Mucosa of rectum (tissue), 2 donors: ENCODE data around the gene PIH1D2.

Experiments
- H3K27ac ChIP-seq, 2 donors: one replicate each; pipeline ENCODE4 v1.7.0; 2013; ENCODE audit warnings: inconsistent platforms in 2 of 2, low read depth in 2 of 2, low read length in 2 of 2
- H3K27me3 ChIP-seq, 2 donors: one replicate each; pipeline ENCODE4 v1.7.0; 2013; ENCODE audit warnings: low read length in 2 of 2; ENCODE audit not compliant: control insufficient read depth in 2 of 2, insufficient read depth in 2 of 2
- H3K36me3 ChIP-seq, 2 donors: one replicate each; pipeline ENCODE4 v1.7.0; 2013; ENCODE audit warnings: low read length in 2 of 2; ENCODE audit not compliant: control insufficient read depth in 2 of 2, insufficient read depth in 2 of 2
- H3K4me1 ChIP-seq, 2 donors: one replicate each; pipeline ENCODE4 v1.7.0; 2013; ENCODE audit warnings: low read length in 2 of 2, mild to moderate bottlenecking in 1 of 2; ENCODE audit not compliant: control insufficient read depth in 2 of 2, insufficient read depth in 2 of 2
- H3K4me3 ChIP-seq, 2 donors: one replicate each; pipeline ENCODE4 v1.7.0; 2013; ENCODE audit warnings: low read length in 2 of 2
- H3K9ac ChIP-seq, 2 donors: one replicate each; pipeline ENCODE4 v1.7.0; 2013; ENCODE audit warnings: low read length in 2 of 2, low read depth in 1 of 2, mild to moderate bottlenecking in 1 of 2
- H3K9me3 ChIP-seq, 2 donors: one replicate each; pipeline ENCODE4 v1.7.0; 2013; ENCODE audit warnings: low read length in 2 of 2; ENCODE audit not compliant: control insufficient read depth in 2 of 2
- donor health status: healthy.
- donor health status: Normal muscosa, but diverticular disease.

Gene PIH1D2

GRCh38 chr11:112073941-112074811 is at the start of gene PIH1D2, which contains the start of gene NKAPD1:
Gene PIH1D2, minus strand, starts transcription at chr11:112074017. Its CDS starts 843 bp downstream, at chr11:112073174.
Gene NKAPD1, plus strand, starts transcription at chr11:112074299. Its CDS starts 1,276 bp downstream, at chr11:112075575.
- peaks cover 6% of the 10 kb centered on the region in 2 donors for H3K4me1 ChIP-seq
- H3K9ac ChIP-seq = peak within 1 kb of the TSS; percentile 87 to 90
- peaks cover 7 to 19% of the 10 kb centered on the region in 2 donors for H3K36me3 ChIP-seq
- peak within 1 kb of the TSS; percentile 90 to 92 for H3K27ac ChIP-seq
- no peaks in the 10 kb centered on the region for H3K9me3 ChIP-seq
- H3K27me3 ChIP-seq = no peaks in the 10 kb centered on the region
- peak within 1 kb of the TSS; percentile 92 to 95 for H3K4me3 ChIP-seq

DNA sequence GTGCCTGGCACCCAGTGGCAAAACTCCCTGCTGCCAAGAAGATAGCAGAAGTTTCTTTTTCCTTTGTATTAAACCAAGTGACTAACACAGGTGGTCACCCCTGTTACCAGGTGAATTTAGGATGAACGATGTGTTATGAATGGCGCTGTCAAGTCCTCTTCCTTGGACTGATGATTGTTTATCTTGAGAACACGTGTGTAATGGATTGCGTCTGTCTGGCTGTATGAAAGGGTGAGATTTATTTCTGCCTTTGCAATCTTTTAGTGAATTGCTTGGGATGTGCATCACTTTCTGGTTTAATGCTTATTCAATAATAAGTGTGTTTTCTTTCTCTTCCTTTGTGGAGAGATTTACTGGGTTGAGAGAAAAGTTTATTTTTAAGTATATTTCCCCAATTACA is 49.3 kb upstream of the PIH1D2 start:
- no peak overlapping the region for H3K27ac ChIP-seq
- peaks cover 0 to under 1% of the 10 kb centered on the region in 2 donors for H3K4me1 ChIP-seq
- H3K4me3 ChIP-seq = no peak overlapping the region
- H3K9me3 ChIP-seq = no peaks in the 10 kb centered on the region
- H3K36me3 ChIP-seq = peaks cover 0 to 2% of the 10 kb centered on the region in 2 donors
- H3K9ac ChIP-seq = no peak overlapping the region
- H3K27me3 ChIP-seq = no peaks in the 10 kb centered on the region

- Histone ChIP-seq H3K9me3 (no peaks in the 10 kb centered on the region), H3K27me3 (no peaks in the 10 kb centered on the region), H3K9ac (no peak overlapping the region), H3K4me1 (no peaks in the 10 kb centered on the region), H3K27ac (no peak overlapping the region), H3K36me3 (peaks cover 0 to 2% of the 10 kb centered on the region in 2 donors), H3K4me3 (no peak overlapping the region)
These were observed 48.3 kb upstream of the PIH1D2 start for GRCh38 chr11:112121981-112122615.

GRCh38 chr11:112118176-112118575 is 44.4 kb upstream of the PIH1D2 start:
- Histone ChIP-seq H3K4me3 (no peak overlapping the region), H3K27me3 (no peaks in the 10 kb centered on the region), H3K27ac (no peak overlapping the region), H3K9me3 (no peaks in the 10 kb centered on the region), H3K9ac (no peak overlapping the region), H3K36me3 (peaks cover 0 to 2% of the 10 kb centered on the region in 2 donors), H3K4me1 (peaks cover 0 to 4% of the 10 kb centered on the region in 2 donors)

DNA sequence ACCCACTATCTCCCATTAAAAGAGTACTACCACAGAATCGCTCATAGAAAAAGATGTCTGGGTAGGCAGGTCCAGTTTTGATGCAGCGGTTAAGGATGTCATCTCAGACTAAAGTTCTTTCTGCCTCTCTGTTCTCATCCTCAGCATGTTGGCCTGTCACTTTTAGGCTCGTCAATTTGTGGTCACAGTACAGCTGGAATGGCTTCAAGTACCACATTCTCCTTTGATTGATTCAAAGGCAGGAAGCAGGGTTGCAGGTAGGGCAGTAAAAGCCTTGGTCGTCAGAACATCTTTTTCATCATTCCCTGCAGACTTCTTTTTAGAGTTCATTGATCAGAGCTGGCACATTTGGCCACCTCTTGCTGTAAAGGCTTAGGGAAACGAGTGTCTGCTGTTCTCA is 41.6 kb upstream of the PIH1D2 start:
- no peak overlapping the region for H3K4me3 ChIP-seq
- no peaks in the 10 kb centered on the region for H3K36me3 ChIP-seq
- H3K9me3 ChIP-seq = no peaks in the 10 kb centered on the region
- H3K27ac ChIP-seq = no peak overlapping the region
- peaks cover 0 to 4% of the 10 kb centered on the region in 2 donors for H3K4me1 ChIP-seq
- no peak overlapping the region for H3K9ac ChIP-seq
- no peaks in the 10 kb centered on the region for H3K27me3 ChIP-seq

DNA sequence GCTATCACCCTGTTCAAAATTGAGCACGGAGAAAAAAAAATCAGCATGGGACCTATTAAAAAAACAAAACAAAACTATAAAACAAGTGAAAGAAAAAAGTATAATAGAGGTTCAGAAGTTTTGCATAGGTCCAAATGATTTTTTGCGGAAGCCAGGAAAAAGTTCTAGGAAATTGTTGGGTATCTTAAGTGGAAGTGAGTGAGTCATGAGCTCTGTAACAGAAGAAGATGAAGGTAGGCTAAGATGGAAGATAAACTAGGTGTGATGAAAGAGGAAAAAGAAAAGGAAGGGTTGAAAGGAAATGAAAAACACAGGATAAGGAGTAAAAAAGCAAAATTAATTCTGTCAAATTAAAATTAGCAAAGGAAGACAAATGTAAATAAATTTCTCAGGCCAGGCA is 40.6 kb upstream of the PIH1D2 start:
- H3K4me1 ChIP-seq = peaks cover 0 to 4% of the 10 kb centered on the region in 2 donors

DNA sequence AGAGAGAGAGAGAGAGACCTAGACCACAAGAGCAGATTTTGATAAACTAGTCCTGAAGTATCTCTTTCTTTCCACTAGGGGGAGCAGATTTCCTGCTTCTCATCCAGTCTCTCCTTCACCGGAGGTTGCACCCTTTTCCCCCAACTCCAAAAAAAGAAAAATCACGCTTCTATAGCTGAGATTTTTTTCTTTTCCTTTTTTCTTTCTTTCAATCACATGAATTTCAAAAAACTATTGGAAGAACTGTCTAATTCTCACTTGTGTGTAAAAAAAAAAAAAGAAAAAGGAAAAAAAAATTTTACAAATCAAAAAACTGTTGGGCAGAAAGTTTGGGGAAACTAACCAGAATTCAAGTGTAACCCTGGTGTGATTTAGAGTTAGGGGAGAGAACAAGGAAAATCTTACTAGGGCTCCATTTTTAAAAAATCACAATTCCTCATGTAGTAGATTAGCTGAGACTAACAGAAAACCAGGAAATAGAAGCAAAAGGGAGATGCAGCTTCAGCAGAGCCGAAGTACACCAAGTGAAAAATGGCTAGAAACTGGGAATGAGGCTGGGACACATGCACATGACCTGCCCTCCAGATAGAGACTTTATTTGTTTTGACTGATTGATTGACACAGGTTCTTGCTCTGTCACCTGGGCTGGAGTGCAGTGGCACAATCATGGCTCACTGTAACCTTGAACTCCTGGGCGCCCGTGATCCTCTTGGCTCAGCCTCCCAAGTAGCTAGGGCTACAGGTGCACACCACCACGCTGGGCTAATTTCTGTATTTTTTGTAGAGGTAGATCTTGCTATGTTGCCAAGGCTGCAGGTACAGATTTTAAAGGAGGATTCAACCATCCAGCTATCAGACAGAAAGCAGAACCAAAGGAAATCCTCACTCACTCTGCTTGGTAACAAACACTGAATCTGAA is 40.0 kb upstream of the PIH1D2 start:
- Histone ChIP-seq H3K4me3 (peak overlapping the region in 1 of 2 donors; percentile 20), H3K4me1 (peaks cover 0 to 4% of the 10 kb centered on the region in 2 donors), H3K27ac (no peak overlapping the region), H3K27me3 (no peaks in the 10 kb centered on the region), H3K9ac (no peak overlapping the region), H3K9me3 (no peaks in the 10 kb centered on the region), H3K36me3 (no peaks in the 10 kb centered on the region)

More for the DNA sequence above, 40.6 kb upstream of the PIH1D2 start:
- no peak overlapping the region for H3K27ac ChIP-seq
- no peaks in the 10 kb centered on the region for H3K9me3 ChIP-seq
- H3K9ac ChIP-seq = no peak overlapping the region
- no peak overlapping the region for H3K4me3 ChIP-seq
- no peaks in the 10 kb centered on the region for H3K27me3 ChIP-seq
- no peaks in the 10 kb centered on the region for H3K36me3 ChIP-seq

DNA sequence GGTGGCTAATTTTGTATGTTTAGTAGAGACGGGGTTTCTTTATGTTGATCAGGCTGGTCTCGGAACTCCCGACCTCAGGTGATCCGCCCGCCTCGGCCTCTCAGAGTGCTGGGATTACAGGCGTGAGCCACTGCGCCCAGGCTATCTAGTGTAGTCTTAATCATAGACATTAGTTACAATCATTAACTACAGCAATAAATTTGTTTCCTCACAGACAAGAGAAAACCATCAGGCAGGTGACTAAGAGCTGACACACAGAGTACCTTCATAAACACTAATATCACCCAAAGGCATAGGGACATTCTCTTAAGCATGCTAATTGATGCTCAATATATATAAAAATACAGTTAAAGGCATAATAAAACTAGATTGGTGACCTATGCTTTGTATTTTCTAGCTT is 32.3 kb upstream of the PIH1D2 start:
- Histone ChIP-seq H3K9me3 (no peaks in the 10 kb centered on the region), H3K27ac (no peak overlapping the region), H3K4me1 (no peaks in the 10 kb centered on the region), H3K27me3 (no peaks in the 10 kb centered on the region), H3K9ac (no peak overlapping the region), H3K4me3 (no peak overlapping the region), H3K36me3 (peaks cover 0 to 6% of the 10 kb centered on the region in 2 donors)

- Histone ChIP-seq H3K4me1 (no peaks in the 10 kb centered on the region), H3K4me3 (no peak overlapping the region), H3K27me3 (no peaks in the 10 kb centered on the region), H3K9me3 (no peaks in the 10 kb centered on the region), H3K36me3 (peaks cover 0 to 8% of the 10 kb centered on the region in 2 donors), H3K9ac (no peak overlapping the region), H3K27ac (no peak overlapping the region)
These were observed 29.6 kb upstream of the PIH1D2 start for GRCh38 chr11:112103446-112103845.
